DOHH2 (cell line): ENCODE results near the gene SPINK8.

ENCODE experiments used
- H3F3A ChIP-seq: fragments of 200-600 bp; sonication (generic), shearing (Covaris generic); 2 replicates; pipeline ENCODE4 v1.6.0; 2016; ENCODE audit warnings: antibody characterized with exemption, mild to moderate bottlenecking; ENCODE audit not compliant: control insufficient read depth, insufficient read depth
- H3K27ac ChIP-seq: fragments of 200-600 bp; sonication (generic); 2 replicates; pipeline ENCODE4 v1.5.1; 2014; ENCODE audit warnings: low read depth, mild to moderate bottlenecking, low read length, moderate library complexity
- H3K27me3 ChIP-seq: fragments of 200-600 bp; sonication (generic); 2 replicates; pipeline ENCODE4 v1.6.1; 2014; ENCODE audit warnings: mild to moderate bottlenecking, low read length, mixed read lengths; ENCODE audit not compliant: control insufficient read depth
- H3K36me3 ChIP-seq: fragments of 200-600 bp; sonication (generic); 2 replicates; pipeline ENCODE4 v1.6.1; 2014; ENCODE audit warnings: mild to moderate bottlenecking, low read length, moderate library complexity, mixed read lengths; ENCODE audit not compliant: control insufficient read depth
- H3K4me1 ChIP-seq: fragments of 200-600 bp; sonication (generic); 2 replicates; pipeline ENCODE4 v1.6.1; 2014; ENCODE audit warnings: mild to moderate bottlenecking, low read length, mixed read lengths; ENCODE audit not compliant: control insufficient read depth
- H3K4me2 ChIP-seq: fragments of 200-600 bp; sonication (generic); 2 replicates; pipeline ENCODE4 v1.6.0; 2014; ENCODE audit warnings: mild to moderate bottlenecking, low read length, moderate library complexity
- H3K4me3 ChIP-seq: fragments of 200-600 bp; sonication (generic); 2 replicates; pipeline ENCODE4 v1.5.1; 2014; ENCODE audit warnings: mild to moderate bottlenecking, low read length, mixed read lengths
- H3K79me2 ChIP-seq: fragments of 200-600 bp; sonication (generic); 2 replicates; pipeline ENCODE4 v1.6.1; 2014; ENCODE audit warnings: mild to moderate bottlenecking, low read length, mixed read lengths; ENCODE audit not compliant: control insufficient read depth
- H3K9me2 ChIP-seq: fragments of 200-600 bp; sonication (generic); replicated peaks from 2 replicates; pipeline ENCODE4 v1.6.1; 2014; ENCODE audit warnings: mild to moderate bottlenecking, low read length, mixed read lengths; ENCODE audit not compliant: control insufficient read depth
- H3K9me3 ChIP-seq: fragments of 200-600 bp; sonication (generic); 2 replicates; pipeline ENCODE4 v1.6.1; 2014; ENCODE audit warnings: antibody characterized with exemption, low read length, mixed read lengths; ENCODE audit not compliant: control insufficient read depth, insufficient read depth
- H4K20me1 ChIP-seq: fragments of 200-600 bp; sonication (generic); 2 replicates; pipeline ENCODE4 v1.6.0; 2014; ENCODE audit warnings: low read depth, mild to moderate bottlenecking, antibody characterized with exemption, low read length, moderate library complexity; ENCODE audit not compliant: control insufficient read depth, insufficient read depth
- CTCF ChIP-seq: fragments of 200-600 bp; sonication (generic); IDR thresholded peaks from one replicate; pipeline ENCODE4 v1.5.1; 2014; ENCODE audit warnings: antibody characterized with exemption, mild to moderate bottlenecking, low read depth, low read length; ENCODE audit not compliant: poor library complexity, severe bottlenecking
- EZH2phosphoT487 ChIP-seq: fragments of 200-600 bp; sonication (generic); IDR thresholded peaks from 2 replicates; pipeline ENCODE4 v1.6.1; 2017; ENCODE audit warnings: borderline replicate concordance, mild to moderate bottlenecking, antibody characterized with exemption, low read length, moderate library complexity, mixed read lengths

Gene SPINK8

GRCh38 chr3:48314542-48314941 is 18.9 kb downstream of the SPINK8 start:
- no peak overlapping the region for H3K4me3 ChIP-seq
- H3K36me3 ChIP-seq = no peaks in the 10 kb centered on the region
- H3K9me2 ChIP-seq = no peaks in the 10 kb centered on the region
- H3K9me3 ChIP-seq = peaks cover 17% of the 10 kb centered on the region
- H3K79me2 ChIP-seq = no peaks in the 10 kb centered on the region
- peaks cover 6% of the 10 kb centered on the region for H3K4me1 ChIP-seq
- no peaks in the 10 kb centered on the region for H4K20me1 ChIP-seq
- H3F3A ChIP-seq = no peaks in the 10 kb centered on the region
- no peaks in the 10 kb centered on the region for H3K27me3 ChIP-seq
- H3K27ac ChIP-seq = no peak overlapping the region
- TF ChIP-seq CTCF (no peak), EZH2phosphoT487 (no peak)
- no peak overlapping the region for H3K4me2 ChIP-seq

GRCh38 chr3:48306860-48307530 is 26.5 kb downstream of the SPINK8 start:
- Histone ChIP-seq H3K9me2 (no peaks in the 10 kb centered on the region), H3K27ac (peak overlapping the region; percentile 16; the same call in 1 of the 2 replicates), H3K27me3 (no peaks in the 10 kb centered on the region), H3K4me1 (peaks cover 35% of the 10 kb centered on the region), H4K20me1 (no peaks in the 10 kb centered on the region), H3K4me2 (peak overlapping the region; percentile 69), H3K9me3 (no peaks in the 10 kb centered on the region), H3K4me3 (peak overlapping the region; percentile 40), H3F3A (peaks cover 17% of the 10 kb centered on the region), H3K79me2 (peaks cover 7% of the 10 kb centered on the region), H3K36me3 (peaks cover 6% of the 10 kb centered on the region; the same call in 1 of the 2 replicates)
- TF ChIP-seq EZH2phosphoT487 (no peak), CTCF (no peak)

- H3K79me2 ChIP-seq = peaks cover 12% of the 10 kb centered on the region
- no peak overlapping the region for H3K27ac ChIP-seq
- H3K27me3 ChIP-seq = no peaks in the 10 kb centered on the region
- peaks cover 17% of the 10 kb centered on the region for H3F3A ChIP-seq
- no peaks in the 10 kb centered on the region for H3K9me3 ChIP-seq
- no peaks in the 10 kb centered on the region for H4K20me1 ChIP-seq
- peaks cover 10% of the 10 kb centered on the region for H3K36me3 ChIP-seq
- no peaks in the 10 kb centered on the region for H3K9me2 ChIP-seq
- H3K4me2 ChIP-seq = peak overlapping the region; percentile 69
- TF ChIP-seq EZH2phosphoT487 = no peak
- TF ChIP-seq CTCF = no peak
- peak overlapping the region; percentile 40 for H3K4me3 ChIP-seq
- peaks cover 38% of the 10 kb centered on the region for H3K4me1 ChIP-seq
Observed at GRCh38 chr3:48306290-48306689, 27.2 kb downstream of the SPINK8 start.
